Activated T-cell treated with anti-CD3 and anti-CD28 coated beads, Interleukin-2, amount 50 U/mL, for 1 hour (primary cell): ENCODE data around the gene MUL1.

Source experiments
- DNase-seq: peaks from one replicate; pipeline ENCODE4 v3.0.0-alpha.2; 2020

The MUL1 gene

DNA sequence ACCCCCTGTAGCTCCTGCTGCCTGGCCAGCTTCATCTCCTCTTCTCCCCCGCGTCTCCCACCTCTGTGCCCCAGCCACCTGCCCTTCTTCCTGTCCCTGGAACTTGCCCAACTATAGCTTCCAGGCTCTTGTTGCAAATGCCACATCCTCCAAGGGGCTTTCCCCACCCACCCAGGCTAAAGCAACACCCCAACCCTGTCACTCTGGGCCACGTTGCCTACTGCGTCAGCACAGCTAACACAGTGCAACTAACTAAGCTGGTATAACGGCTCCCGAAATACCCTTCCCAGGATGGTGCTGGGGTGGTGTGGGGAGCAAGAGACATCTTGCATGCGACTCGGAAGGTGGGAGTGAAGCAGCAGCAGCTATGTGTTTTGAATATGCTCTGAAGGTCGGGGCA lies 41.7 kb downstream of the MUL1 start:
- DNase-seq: no peak

DNA sequence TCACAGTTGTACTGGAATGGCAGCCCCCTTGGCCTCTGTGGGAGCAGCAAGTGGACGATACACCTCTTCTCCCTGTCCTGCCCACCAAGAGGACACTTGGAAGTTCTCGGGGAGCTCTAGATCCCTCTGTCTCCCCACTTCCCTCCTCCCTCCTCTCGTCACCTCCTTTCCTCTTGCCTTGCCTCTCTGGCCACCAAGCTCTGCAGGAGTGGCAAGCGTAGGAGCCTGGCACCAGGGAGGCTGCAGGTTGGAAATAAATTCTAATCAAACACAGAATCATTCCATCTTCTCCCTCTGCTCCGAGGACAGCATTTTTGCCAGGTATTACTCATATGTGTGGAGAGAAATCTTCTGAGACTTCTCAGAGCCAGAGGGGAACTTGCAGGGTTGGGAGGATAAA lies 42.8 kb downstream of the MUL1 start:
- DNase-seq: no peak

DNA sequence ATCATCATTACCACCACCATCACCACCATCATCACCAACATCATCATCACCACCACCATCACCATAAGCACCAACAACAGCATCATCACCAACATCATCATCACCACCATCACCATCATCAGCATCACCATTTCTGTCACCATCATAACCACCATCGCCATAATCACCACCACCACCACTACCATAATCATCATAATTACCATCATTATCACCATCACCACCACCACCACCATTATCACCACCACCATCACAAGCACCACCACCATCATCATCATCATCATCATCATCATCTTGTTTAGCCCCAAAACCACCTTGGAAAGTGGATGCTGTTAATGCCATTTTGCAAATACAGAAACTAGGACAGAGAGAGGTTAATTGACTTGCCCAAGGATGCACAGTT lies 44.4 kb downstream of the MUL1 start:
- no peak for DNase-seq

DNA sequence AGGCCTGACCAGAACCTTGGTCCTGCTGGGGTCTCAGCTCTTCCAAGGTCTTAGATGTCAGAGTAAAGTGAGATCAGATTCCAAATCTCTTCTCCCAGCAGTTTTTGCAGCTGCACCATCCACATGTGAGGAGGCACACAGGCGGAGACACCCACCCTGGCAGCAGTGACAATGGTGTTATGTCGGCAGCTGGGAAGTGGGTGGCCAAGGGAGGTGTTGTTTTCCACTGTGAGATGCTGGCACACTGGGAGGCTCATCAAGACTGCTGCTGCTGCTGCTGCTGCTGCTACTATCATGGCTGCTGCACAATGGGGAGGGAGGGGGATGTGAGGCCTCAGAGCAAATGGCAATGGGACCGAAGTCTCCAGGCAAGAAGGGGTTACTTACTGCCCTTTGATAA lies 45.6 kb downstream of the MUL1 start:
- DNase-seq: no peak

DNA sequence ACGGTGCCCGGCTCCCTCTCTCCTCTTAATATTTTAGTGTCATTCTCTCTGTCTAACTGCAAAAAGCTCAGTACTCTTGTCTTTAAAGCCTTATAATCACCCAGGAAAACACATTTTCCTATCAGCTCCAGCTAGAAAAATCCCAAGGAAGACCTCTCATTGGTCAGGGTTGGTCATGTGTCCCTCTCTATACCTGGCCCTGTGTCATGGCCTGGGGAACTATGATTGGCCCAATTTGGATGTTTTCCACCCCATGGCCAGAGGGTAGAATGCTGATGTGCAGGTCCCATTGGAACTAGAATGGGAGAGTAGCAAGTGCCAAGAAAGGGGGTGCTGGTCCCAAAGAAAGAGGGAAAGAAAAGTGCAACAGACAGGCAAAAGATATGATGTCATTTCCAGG lies 49.2 kb downstream of the MUL1 start:
- DNase-seq: no peak

DNA sequence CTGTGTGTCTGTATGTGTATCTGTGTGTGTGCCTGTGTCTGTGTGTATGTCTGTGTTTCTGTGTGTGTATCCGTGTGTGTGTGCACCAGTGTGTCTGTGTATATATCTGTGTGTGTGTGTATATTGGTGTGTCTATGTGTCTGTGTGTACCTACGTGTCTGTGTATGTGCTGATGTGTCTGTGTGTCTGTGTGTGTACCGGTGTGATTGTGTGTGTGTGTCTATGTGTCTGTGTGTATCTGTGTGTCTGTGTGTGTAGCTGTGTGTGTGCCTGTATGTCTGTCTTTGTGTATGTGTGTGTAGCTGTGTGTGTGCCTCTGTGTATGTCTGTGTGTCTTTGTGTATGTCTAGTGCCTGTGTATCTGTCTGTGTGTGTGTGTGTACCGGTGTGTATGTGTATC lies 53.9 kb downstream of the MUL1 start:
- DNase-seq: no peak

DNA sequence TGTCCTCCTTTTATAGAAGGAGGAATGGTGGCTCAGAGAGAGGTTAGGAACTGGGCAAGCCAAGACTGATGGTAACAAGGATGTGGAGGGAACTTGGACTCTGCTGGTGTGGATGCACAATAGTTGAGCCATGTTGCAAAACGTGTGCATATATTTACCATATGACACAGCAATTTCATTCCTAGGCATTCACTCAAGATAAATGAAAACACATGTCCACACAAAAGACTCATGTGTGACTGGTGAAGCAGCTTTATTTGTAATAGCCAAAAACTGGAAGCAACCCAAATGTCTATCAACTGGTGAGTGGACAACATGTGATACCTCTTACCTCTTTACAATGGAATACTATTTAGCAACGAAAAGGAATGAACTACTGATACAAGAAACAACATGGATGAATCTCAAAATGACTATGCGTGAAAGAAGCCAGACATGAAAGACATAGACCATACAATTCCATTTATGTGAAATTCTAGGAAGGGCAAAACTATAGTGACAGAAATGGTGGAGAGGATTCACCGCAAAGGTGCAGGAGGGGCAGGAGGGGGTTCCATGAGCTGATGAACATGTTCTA lies 58.1 kb downstream of the MUL1 start:
- no peak for DNase-seq
